Keratinocyte (primary cell): ENCODE measurements around the gene STRA6. TPM values are rescaled to one million over a fixed set of nuclear protein-coding genes. Genes with fewer than 3 reads are reported as not detected.
A peak's percentile ranks its signal among the peaks of the same experiment; 100 is the strongest.

Experiments used
- DNase-seq: peaks from one replicate; pipeline ENCODE4 v3.0.0-alpha.2; 2011; ENCODE audit warnings: low read depth, missing footprints, low spot score
- FAIRE-seq: peaks from 2 replicates; lab custom pipeline; 2011; peaks lifted over from hg19 to GRCh38; lab: Jason Lieb, UNC
- H2AFZ ChIP-seq: 2 replicates; pipeline ENCODE4 v1.6.0; 2012; ENCODE audit warnings: low read length, control low read depth, inconsistent platforms; ENCODE audit not compliant: control insufficient read depth
- H3K27ac ChIP-seq: 2 replicates; pipeline ENCODE4 v1.5.1; 2011; ENCODE audit warnings: low read length; ENCODE audit not compliant: control insufficient read depth, insufficient read depth
- H3K27me3 ChIP-seq: 3 replicates; pipeline ENCODE4 v1.6.0; 2011; ENCODE audit warnings: low read length; ENCODE audit not compliant: control insufficient read depth, insufficient read depth; ENCODE audit errors: extremely low read depth
- H3K36me3 ChIP-seq, 2 experiments: 2 replicates in 1 of 2; 3 replicates in 1 of 2; pipeline ENCODE4 v1.5.1; 2011; ENCODE audit warnings: low read length in 2 of 2, mild to moderate bottlenecking in 1 of 2; ENCODE audit not compliant: control insufficient read depth in 2 of 2, insufficient read depth in 2 of 2; ENCODE audit errors: extremely low read depth in 1 of 2
- H3K4me1 ChIP-seq: 3 replicates; pipeline ENCODE4 v1.5.1; 2011; ENCODE audit warnings: low read length; ENCODE audit not compliant: control insufficient read depth, insufficient read depth; ENCODE audit errors: extremely low read depth
- H3K4me2 ChIP-seq: 3 replicates; pipeline ENCODE4 v1.6.0; 2011; ENCODE audit warnings: low read depth, low read length; ENCODE audit not compliant: control insufficient read depth, insufficient read depth; ENCODE audit errors: extremely low read depth
- H3K4me3 ChIP-seq, 3 experiments: fragments of 200-600 bp in 1 of 3; sonication (generic) in 1 of 3; 2 replicates in 2 of 3; 3 replicates in 1 of 3; pipeline ENCODE4 v1.5.1; 2011 to 2016; ENCODE audit warnings: low read length in 3 of 3, mild to moderate bottlenecking in 3 of 3, control low read depth in 2 of 3, inconsistent platforms in 1 of 3, low read depth in 1 of 3, mixed read lengths in 1 of 3, mixed run types in 1 of 3, moderate library complexity in 1 of 3; ENCODE audit not compliant: control insufficient read depth in 2 of 3, insufficient read depth in 2 of 3; ENCODE audit errors: extremely low read depth in 1 of 3
- H3K79me2 ChIP-seq: 2 replicates; pipeline ENCODE4 v1.6.0; 2012; ENCODE audit warnings: low read length; ENCODE audit not compliant: control insufficient read depth, insufficient read depth
- H3K9ac ChIP-seq: 3 replicates; pipeline ENCODE4 v1.6.0; 2011; ENCODE audit warnings: low read length; ENCODE audit not compliant: control insufficient read depth, insufficient read depth; ENCODE audit errors: extremely low read depth
- H3K9me1 ChIP-seq: 3 replicates; pipeline ENCODE4 v1.6.0; 2011; ENCODE audit warnings: low read length; ENCODE audit not compliant: control insufficient read depth, insufficient read depth; ENCODE audit errors: extremely low read depth
- H3K9me3 ChIP-seq: 2 replicates; pipeline ENCODE4 v1.5.1; 2012; ENCODE audit warnings: low read depth, low read length; ENCODE audit not compliant: control insufficient read depth
- H4K20me1 ChIP-seq: 3 replicates; pipeline ENCODE4 v1.6.0; 2011; ENCODE audit warnings: low read length; ENCODE audit not compliant: control insufficient read depth, insufficient read depth; ENCODE audit errors: extremely low read depth
- EZH2 ChIP-seq: IDR thresholded peaks from one replicate; pipeline ENCODE4 v1.6.1; 2012; ENCODE audit warnings: inconsistent platforms, mild to moderate bottlenecking, low read length, moderate library complexity
- dilution Hi-C: fragments of 300-500 bp; cut with MboI; formaldehyde crosslinking; loops from one replicate; pipeline ENCODE4 v1.7.0; 2020; ENCODE audit warnings: low sequenced_read_pairs; ENCODE audit not compliant: extremely low pct_ligation_motif_present
- polyA plus RNA-seq, 5 experiments: library from polyadenylated mRNA; depleted of rRNA in 3 of 5; stranded (reverse) in 3 of 5; stranded (forward) in 1 of 5; unstranded in 1 of 5; fragments of >200 nt; gene quantifications; 1 replicate in 1 of 5; 2 replicates in 3 of 5; 3 replicates in 1 of 5; pipeline versions ENCODE4 v1.2.1 to v1.2.3, GENCODE V29; 2011 to 2012; ENCODE audit warnings: missing spikeins in 2 of 5, low read depth in 1 of 5, low replicate concordance in 1 of 5
- TF ChIP-seq, protein P1 (sequence below), 3 experiments: IDR thresholded peaks in 1 of 3; conservative IDR thresholded peaks in 1 of 3; optimal IDR thresholded peaks in 1 of 3; 2 replicates in 2 of 3; 3 replicates in 1 of 3; pipeline versions ENCODE3 to v1.5.1; 2011; ENCODE audit warnings: low read length in 3 of 3, mild to moderate bottlenecking in 3 of 3, moderate library complexity in 2 of 3, control low read depth in 1 of 3, inconsistent platforms in 1 of 3; ENCODE audit not compliant: insufficient read depth in 2 of 3; ENCODE audit errors: extremely low read depth in 1 of 3

The STRA6 gene
- polyA plus RNA-seq, 1 donor (not counting 4 experiments of a cell fraction or from before 2014, with no cell fraction given), result not detected

DNA sequence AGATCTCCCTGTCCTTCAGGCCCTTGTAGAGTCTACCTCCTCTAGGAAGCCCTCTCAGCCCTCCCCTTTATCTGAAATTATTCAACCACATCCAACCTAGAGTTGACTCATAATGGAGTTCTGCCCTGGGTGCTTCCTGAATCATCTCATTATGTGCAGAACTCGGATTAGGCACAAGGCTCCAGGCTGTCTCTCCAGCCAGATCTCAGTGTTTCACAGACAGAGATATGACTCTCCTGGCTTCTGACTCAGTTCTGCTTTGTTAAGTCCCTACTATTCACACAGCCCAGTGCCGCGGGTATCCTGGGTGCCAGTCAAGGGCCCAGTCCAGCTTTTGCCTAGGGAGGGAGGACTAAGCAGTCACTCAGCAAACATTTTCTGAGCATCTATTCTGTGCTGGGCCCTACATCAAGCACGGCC is 9.3 kb downstream of the STRA6 start:
- dilution Hi-C loops, result no loop called here
- no peaks in the 10 kb centered on the region for H4K20me1 ChIP-seq
- TF ChIP-seq, protein P1, sequence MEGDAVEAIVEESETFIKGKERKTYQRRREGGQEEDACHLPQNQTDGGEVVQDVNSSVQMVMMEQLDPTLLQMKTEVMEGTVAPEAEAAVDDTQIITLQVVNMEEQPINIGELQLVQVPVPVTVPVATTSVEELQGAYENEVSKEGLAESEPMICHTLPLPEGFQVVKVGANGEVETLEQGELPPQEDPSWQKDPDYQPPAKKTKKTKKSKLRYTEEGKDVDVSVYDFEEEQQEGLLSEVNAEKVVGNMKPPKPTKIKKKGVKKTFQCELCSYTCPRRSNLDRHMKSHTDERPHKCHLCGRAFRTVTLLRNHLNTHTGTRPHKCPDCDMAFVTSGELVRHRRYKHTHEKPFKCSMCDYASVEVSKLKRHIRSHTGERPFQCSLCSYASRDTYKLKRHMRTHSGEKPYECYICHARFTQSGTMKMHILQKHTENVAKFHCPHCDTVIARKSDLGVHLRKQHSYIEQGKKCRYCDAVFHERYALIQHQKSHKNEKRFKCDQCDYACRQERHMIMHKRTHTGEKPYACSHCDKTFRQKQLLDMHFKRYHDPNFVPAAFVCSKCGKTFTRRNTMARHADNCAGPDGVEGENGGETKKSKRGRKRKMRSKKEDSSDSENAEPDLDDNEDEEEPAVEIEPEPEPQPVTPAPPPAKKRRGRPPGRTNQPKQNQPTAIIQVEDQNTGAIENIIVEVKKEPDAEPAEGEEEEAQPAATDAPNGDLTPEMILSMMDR (optimal IDR thresholded peaks at IDR 0.05 in 1 of 3, IDR thresholded peaks at IDR 0.05 in 1 of 3, conservative IDR thresholded peaks at IDR 0.05 in 1 of 3; ENCODE audit: extremely low read depth in 1 of 3, insufficient read depth in 2 of 3, low read length in 3 of 3), result no peak
- no peak for TF ChIP-seq EZH2
- H3K27me3 ChIP-seq, result peaks cover 5% of the 10 kb centered on the region
- no peak overlapping the region for H3K9ac ChIP-seq
- no peaks in the 10 kb centered on the region for H3K36me3 ChIP-seq
- DNase-seq (peak; percentile 89), FAIRE-seq (peak; percentile 95)
- no peaks in the 10 kb centered on the region for H3K9me3 ChIP-seq
- H2AFZ ChIP-seq, result no peak overlapping the region
- peaks cover 4% of the 10 kb centered on the region for H3K9me1 ChIP-seq
- no peak overlapping the region for H3K4me3 ChIP-seq
- H3K27ac ChIP-seq, result peak overlapping the region; percentile 3
- H3K4me2 ChIP-seq, result peak overlapping the region; percentile 27
- peaks cover 24% of the 10 kb centered on the region for H3K4me1 ChIP-seq
- no peaks in the 10 kb centered on the region for H3K79me2 ChIP-seq

- H2AFZ ChIP-seq, result no peak overlapping the region
- no peak overlapping the region for H3K4me2 ChIP-seq
- DNase-seq (no peak), FAIRE-seq (no peak)
- dilution Hi-C loops, result no loop called here
- no peaks in the 10 kb centered on the region for H3K36me3 ChIP-seq
- no peak overlapping the region for H3K9ac ChIP-seq
- no peaks in the 10 kb centered on the region for H3K9me3 ChIP-seq
- H3K27me3 ChIP-seq, result peaks cover 10% of the 10 kb centered on the region
- H3K79me2 ChIP-seq, result no peaks in the 10 kb centered on the region
- peaks cover 24% of the 10 kb centered on the region for H3K4me1 ChIP-seq
- no peaks in the 10 kb centered on the region for H4K20me1 ChIP-seq
- H3K4me3 ChIP-seq, result no peak overlapping the region
- H3K9me1 ChIP-seq, result peaks cover 4% of the 10 kb centered on the region
- TF ChIP-seq, protein P1 (optimal IDR thresholded peaks at IDR 0.05 in 1 of 3, IDR thresholded peaks at IDR 0.05 in 1 of 3, conservative IDR thresholded peaks at IDR 0.05 in 1 of 3; ENCODE audit: extremely low read depth in 1 of 3, insufficient read depth in 2 of 3, low read length in 3 of 3), result no peak
- no peak overlapping the region for H3K27ac ChIP-seq
Measured at GRCh38 chr15:74192751-74193150, 9.8 kb downstream of the STRA6 start.
